Parathyroid adenoma (tissue), 2 donors: ENCODE data around the gene SEMA3A.

Experiments used
- H2AFZ ChIP-seq: fragments of 300-600 bp; sonication (generic); one replicate; pipeline ENCODE4 v1.7.0; 2017; ENCODE audit warnings: antibody characterized with exemption, mild to moderate bottlenecking
- H3K27ac ChIP-seq: fragments of 300-600 bp; sonication (generic); one replicate; pipeline ENCODE4 v1.7.0; 2017
- H3K27me3 ChIP-seq: fragments of 300-600 bp; sonication (generic); one replicate; pipeline ENCODE4 v1.7.0; 2017; ENCODE audit warnings: low read length; ENCODE audit not compliant: control insufficient read depth, insufficient read depth
- H3K36me3 ChIP-seq: fragments of 300-600 bp; sonication (generic); one replicate; pipeline ENCODE4 v1.7.0; 2017; ENCODE audit warnings: low read length; ENCODE audit not compliant: control insufficient read depth, insufficient read depth
- H3K4me1 ChIP-seq: fragments of 300-600 bp; sonication (generic); one replicate; pipeline ENCODE4 v1.7.0; 2017; ENCODE audit warnings: control low read depth
- H3K4me2 ChIP-seq: fragments of 300-600 bp; sonication (generic); one replicate; pipeline ENCODE4 v1.7.0; 2017; ENCODE audit warnings: low read length
- H3K4me3 ChIP-seq: fragments of 300-600 bp; sonication (generic); one replicate; pipeline ENCODE4 v1.7.0; 2017; ENCODE audit warnings: low read depth, low read length
- H3K79me2 ChIP-seq: fragments of 300-600 bp; sonication (generic); one replicate; pipeline ENCODE4 v1.7.0; 2017; ENCODE audit warnings: control low read depth
- H3K9ac ChIP-seq: fragments of 300-600 bp; sonication (generic); one replicate; pipeline ENCODE4 v1.7.0; 2017; ENCODE audit warnings: mild to moderate bottlenecking
- H3K9me3 ChIP-seq: fragments of 300-600 bp; sonication (generic); one replicate; pipeline ENCODE4 v1.7.0; 2017; ENCODE audit warnings: low read length; ENCODE audit not compliant: control insufficient read depth
- CTCF ChIP-seq: fragments of 300-600 bp; sonication (generic); IDR thresholded peaks from one replicate; pipeline ENCODE4 v1.7.0; 2017; ENCODE audit warnings: antibody characterized with exemption, mild to moderate bottlenecking
- donor health status: primary hyperparathyroidism.

The SEMA3A gene

DNA sequence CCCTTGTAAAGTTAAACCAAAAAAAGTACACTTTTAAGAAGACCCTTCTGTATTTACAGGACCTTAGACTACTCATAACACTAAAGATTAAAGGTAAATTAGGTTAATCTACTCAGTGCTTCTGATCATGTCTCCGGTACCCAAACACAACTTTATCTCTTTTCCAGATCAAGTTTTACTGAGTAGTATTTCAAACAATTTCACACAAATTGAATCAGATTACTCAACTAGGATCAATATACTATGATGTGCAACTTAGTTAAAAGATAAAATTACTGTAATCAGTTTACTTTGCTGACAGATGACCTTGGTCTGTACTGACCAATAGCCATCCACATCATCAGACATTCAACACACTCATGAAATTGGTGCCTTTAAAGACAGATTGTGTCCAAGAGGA lies 191.4 kb downstream of the SEMA3A start:
- no peaks in the 10 kb centered on the region for H3K79me2 ChIP-seq

GRCh38 chr7:84002348-84002747 lies 192.2 kb downstream of the SEMA3A start:
- Histone ChIP-seq H3K4me3 (no peak overlapping the region), H3K27me3 (no peaks in the 10 kb centered on the region), H3K36me3 (no peaks in the 10 kb centered on the region), H3K4me2 (no peak overlapping the region), H3K9ac (no peak overlapping the region), H3K27ac (no peak overlapping the region), H3K79me2 (no peaks in the 10 kb centered on the region), H3K4me1 (no peaks in the 10 kb centered on the region), H3K9me3 (no peaks in the 10 kb centered on the region), H2AFZ (no peak overlapping the region)
- no peak for TF ChIP-seq CTCF

More for the DNA sequence above, 191.4 kb downstream of the SEMA3A start:
- TF ChIP-seq CTCF, result no peak
- no peak overlapping the region for H3K27ac ChIP-seq
- no peaks in the 10 kb centered on the region for H3K4me1 ChIP-seq
- H3K36me3 ChIP-seq, result no peaks in the 10 kb centered on the region
- H3K9me3 ChIP-seq, result no peaks in the 10 kb centered on the region
- no peaks in the 10 kb centered on the region for H3K27me3 ChIP-seq
- no peak overlapping the region for H3K4me2 ChIP-seq
- no peak overlapping the region for H3K9ac ChIP-seq
- no peak overlapping the region for H3K4me3 ChIP-seq
- no peak overlapping the region for H2AFZ ChIP-seq

- H3K27ac ChIP-seq, result no peak overlapping the region
Measured at GRCh38 chr7:83996879-83997278, 197.7 kb downstream of the SEMA3A start.

DNA sequence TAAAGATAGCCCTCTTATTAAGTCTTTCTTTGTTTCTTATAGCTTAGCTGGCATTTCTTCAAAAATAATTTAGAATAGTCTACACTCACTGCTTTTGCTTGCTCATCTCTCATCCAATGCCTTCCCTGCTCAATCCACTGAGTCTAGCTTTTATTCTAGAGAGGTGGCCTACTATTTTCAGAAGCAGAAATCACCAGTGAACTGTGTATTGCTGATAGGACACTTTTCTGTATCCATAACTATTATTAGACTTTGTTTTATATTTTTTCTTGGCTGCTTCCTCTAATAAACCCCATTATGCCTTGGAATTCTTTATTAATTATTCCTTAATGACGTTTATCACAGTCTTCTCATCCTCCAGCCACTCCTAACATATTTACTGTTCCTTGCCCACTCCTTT lies 206.8 kb downstream of the SEMA3A start:
- no peaks in the 10 kb centered on the region for H3K36me3 ChIP-seq
- H3K4me3 ChIP-seq, result no peak overlapping the region
- no peak overlapping the region for H3K27ac ChIP-seq
- H3K4me2 ChIP-seq, result no peak overlapping the region
- H3K27me3 ChIP-seq, result no peaks in the 10 kb centered on the region
- no peaks in the 10 kb centered on the region for H3K9me3 ChIP-seq
- no peak overlapping the region for H2AFZ ChIP-seq
- no peak overlapping the region for H3K9ac ChIP-seq
- H3K79me2 ChIP-seq, result no peaks in the 10 kb centered on the region
- no peak for TF ChIP-seq CTCF
- no peaks in the 10 kb centered on the region for H3K4me1 ChIP-seq

More at GRCh38 chr7:83996879-83997278, 197.7 kb downstream of the SEMA3A start:
- no peak overlapping the region for H3K4me2 ChIP-seq
- no peaks in the 10 kb centered on the region for H3K4me1 ChIP-seq
- H3K9me3 ChIP-seq, result no peaks in the 10 kb centered on the region
- no peaks in the 10 kb centered on the region for H3K27me3 ChIP-seq
- no peak overlapping the region for H3K9ac ChIP-seq
- H3K36me3 ChIP-seq, result no peaks in the 10 kb centered on the region
- no peaks in the 10 kb centered on the region for H3K79me2 ChIP-seq
- no peak overlapping the region for H3K4me3 ChIP-seq
- H2AFZ ChIP-seq, result no peak overlapping the region
- TF ChIP-seq CTCF, result no peak

DNA sequence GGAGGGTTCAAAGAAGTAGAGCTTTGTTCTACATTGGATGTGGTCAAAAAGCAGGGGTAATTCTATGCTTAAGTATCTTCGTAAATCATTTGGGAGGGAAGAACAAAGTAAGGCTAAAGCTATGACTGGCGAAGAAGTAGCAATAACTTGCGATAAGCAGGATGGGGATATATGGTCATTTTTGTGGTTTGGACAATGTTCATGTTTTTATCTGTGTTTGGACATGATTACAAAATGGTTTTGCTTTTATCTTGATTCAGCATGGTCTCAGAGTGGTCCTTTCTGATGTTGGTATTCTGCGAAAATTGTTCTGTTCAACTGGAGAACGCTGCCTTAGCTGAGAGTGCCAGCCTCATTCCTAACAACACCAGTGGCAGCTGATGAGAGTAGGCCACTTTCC lies 208.8 kb downstream of the SEMA3A start:
- Histone ChIP-seq H3K9me3 (no peaks in the 10 kb centered on the region), H3K9ac (no peak overlapping the region), H3K4me2 (no peak overlapping the region), H3K79me2 (no peaks in the 10 kb centered on the region), H2AFZ (no peak overlapping the region), H3K27me3 (no peaks in the 10 kb centered on the region), H3K4me3 (no peak overlapping the region), H3K4me1 (no peaks in the 10 kb centered on the region), H3K36me3 (no peaks in the 10 kb centered on the region), H3K27ac (no peak overlapping the region)
- no peak for TF ChIP-seq CTCF
